Measurements from ENCODE around the gene HVCN1.

The HVCN1 gene

DNA sequence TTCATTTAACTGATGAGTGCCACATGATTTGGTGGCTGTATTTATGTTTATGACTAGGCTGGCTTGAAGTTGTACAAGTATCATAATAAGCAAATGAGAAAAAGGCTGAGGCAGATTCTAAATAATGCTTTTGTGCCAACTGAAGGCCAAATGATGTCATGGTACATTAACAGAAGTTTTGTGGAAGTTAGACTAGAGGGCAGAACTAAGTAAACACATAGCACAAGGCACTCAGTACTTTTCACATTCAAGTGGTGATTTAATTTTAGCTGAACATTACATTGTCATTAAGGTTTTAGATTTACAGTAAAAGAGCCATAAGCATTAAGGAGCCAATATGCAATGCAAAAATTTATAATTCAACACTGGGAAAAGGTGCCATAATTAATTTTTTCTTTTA is 32.7 kb upstream of the HVCN1 start (continued):
- TF ChIP-seq, protein P1, sequence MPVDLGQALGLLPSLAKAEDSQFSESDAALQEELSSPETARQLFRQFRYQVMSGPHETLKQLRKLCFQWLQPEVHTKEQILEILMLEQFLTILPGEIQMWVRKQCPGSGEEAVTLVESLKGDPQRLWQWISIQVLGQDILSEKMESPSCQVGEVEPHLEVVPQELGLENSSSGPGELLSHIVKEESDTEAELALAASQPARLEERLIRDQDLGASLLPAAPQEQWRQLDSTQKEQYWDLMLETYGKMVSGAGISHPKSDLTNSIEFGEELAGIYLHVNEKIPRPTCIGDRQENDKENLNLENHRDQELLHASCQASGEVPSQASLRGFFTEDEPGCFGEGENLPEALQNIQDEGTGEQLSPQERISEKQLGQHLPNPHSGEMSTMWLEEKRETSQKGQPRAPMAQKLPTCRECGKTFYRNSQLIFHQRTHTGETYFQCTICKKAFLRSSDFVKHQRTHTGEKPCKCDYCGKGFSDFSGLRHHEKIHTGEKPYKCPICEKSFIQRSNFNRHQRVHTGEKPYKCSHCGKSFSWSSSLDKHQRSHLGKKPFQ (tag by site-specific recombination; IDR thresholded peaks at IDR 0.05) = no peak
- TF ChIP-seq ZBTB1 (tag by site-specific recombination; IDR thresholded peaks at IDR 0.05) (0 out of 2 replicates have a peak, but pooled peaks have one; percentile 15), ZNF514 (tag by site-specific recombination; IDR thresholded peaks at IDR 0.05) (no peak), ZNF24 (tag by site-specific recombination; IDR thresholded peaks at IDR 0.05) (peak; percentile 57), ZNF433 (tag by site-specific recombination; IDR thresholded peaks at IDR 0.05; ENCODE audit: low read depth) (no peak)
- TF ChIP-seq, protein P2, sequence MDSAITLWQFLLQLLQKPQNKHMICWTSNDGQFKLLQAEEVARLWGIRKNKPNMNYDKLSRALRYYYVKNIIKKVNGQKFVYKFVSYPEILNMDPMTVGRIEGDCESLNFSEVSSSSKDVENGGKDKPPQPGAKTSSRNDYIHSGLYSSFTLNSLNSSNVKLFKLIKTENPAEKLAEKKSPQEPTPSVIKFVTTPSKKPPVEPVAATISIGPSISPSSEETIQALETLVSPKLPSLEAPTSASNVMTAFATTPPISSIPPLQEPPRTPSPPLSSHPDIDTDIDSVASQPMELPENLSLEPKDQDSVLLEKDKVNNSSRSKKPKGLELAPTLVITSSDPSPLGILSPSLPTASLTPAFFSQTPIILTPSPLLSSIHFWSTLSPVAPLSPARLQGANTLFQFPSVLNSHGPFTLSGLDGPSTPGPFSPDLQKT (IDR thresholded peaks at IDR 0.05; ENCODE audit: borderline replicate concordance, low read depth, low read length) = no peak

DNA sequence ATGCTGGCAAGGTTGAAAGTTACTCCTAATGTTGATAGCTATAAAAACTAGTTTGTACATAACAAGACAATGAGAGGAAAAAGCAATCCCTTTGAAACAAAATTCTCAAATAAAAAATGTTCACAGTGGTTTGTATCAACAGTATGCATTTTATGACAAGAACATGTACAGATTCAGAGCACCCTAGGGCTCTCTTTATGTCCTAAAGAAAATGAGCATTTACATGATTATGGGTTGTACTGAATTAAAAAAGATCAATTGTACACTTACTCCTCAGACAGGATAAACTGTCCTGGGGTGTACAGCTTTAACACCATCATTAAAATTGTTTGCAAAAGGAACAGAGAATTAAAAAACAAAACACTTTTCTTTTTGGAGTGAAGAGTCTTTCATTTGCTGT is 31.6 kb upstream of the HVCN1 start:
- no peak overlapping the region for H3K4me3 ChIP-seq (ENCODE audit: low read depth, low read length)
- no peak overlapping the region for H3K27ac ChIP-seq (ENCODE audit: extremely low read depth, low read depth, low read length)
- POLR2A ChIA-PET = no interaction called here
- no peak for TF ChIP-seq IKZF3 (tag by site-specific recombination; IDR thresholded peaks at IDR 0.05)
- no peak for TF ChIP-seq ZNF473 (tag by site-specific recombination; IDR thresholded peaks at IDR 0.05)
- TF ChIP-seq ZNF501 (tag by site-specific recombination; IDR thresholded peaks at IDR 0.05) = no peak
- TF ChIP-seq ZNF146 (tag by site-specific recombination; IDR thresholded peaks at IDR 0.05) = no peak
- no peak for TF ChIP-seq ZNF184 (tag by site-specific recombination; IDR thresholded peaks at IDR 0.05)
- TF ChIP-seq, protein P3, sequence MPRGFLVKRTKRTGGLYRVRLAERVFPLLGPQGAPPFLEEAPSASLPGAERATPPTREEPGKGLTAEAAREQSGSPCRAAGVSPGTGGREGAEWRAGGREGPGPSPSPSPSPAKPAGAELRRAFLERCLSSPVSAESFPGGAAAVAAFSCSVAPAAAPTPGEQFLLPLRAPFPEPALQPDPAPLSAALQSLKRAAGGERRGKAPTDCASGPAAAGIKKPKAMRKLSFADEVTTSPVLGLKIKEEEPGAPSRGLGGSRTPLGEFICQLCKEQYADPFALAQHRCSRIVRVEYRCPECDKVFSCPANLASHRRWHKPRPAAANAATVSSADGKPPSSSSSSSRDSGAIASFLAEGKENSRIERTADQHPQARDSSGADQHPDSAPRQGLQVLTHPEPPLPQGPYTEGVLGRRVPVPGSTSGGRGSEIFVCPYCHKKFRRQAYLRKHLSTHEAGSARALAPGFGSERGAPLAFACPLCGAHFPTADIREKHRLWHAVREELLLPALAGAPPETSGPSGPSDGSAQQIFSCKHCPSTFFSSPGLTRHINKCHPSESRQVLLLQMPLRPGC (tag by site-specific recombination; IDR thresholded peaks at IDR 0.05) = no peak
- TF ChIP-seq MZF1 (tag by site-specific recombination; IDR thresholded peaks at IDR 0.05; ENCODE audit: borderline replicate concordance) = no peak
- TF ChIP-seq OSR2 (tag by site-specific recombination; IDR thresholded peaks at IDR 0.05) = no peak
- TF ChIP-seq, protein P4, sequence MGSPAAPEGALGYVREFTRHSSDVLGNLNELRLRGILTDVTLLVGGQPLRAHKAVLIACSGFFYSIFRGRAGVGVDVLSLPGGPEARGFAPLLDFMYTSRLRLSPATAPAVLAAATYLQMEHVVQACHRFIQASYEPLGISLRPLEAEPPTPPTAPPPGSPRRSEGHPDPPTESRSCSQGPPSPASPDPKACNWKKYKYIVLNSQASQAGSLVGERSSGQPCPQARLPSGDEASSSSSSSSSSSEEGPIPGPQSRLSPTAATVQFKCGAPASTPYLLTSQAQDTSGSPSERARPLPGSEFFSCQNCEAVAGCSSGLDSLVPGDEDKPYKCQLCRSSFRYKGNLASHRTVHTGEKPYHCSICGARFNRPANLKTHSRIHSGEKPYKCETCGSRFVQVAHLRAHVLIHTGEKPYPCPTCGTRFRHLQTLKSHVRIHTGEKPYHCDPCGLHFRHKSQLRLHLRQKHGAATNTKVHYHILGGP (tag by site-specific recombination; IDR thresholded peaks at IDR 0.05) = no peak
- no peak for TF ChIP-seq ZNF266 (tag by site-specific recombination; IDR thresholded peaks at IDR 0.05; ENCODE audit: low read depth)
- peaks cover 54 to 83% of the 10 kb centered on the region in 2 experiments for H3K36me3 ChIP-seq (ENCODE audit: control insufficient read depth in 2 of 2, insufficient read depth in 1 of 2, low read length in 2 of 2)
- peaks cover 3% of the 10 kb centered on the region; the same call in 1 of the 2 replicates for H3K4me1 ChIP-seq (ENCODE audit: control insufficient read depth, insufficient read depth, low read length)
- CTCF ChIA-PET = interaction anchor here (0.7 to 1.1 kb wide), 2 partner anchors 11 to 889 kb away, joined by 3 to 5 read pairs; no protein-coding TSS in a partner anchor
- no peaks in the 10 kb centered on the region for H3K9me3 ChIP-seq (ENCODE audit: control insufficient read depth, insufficient read depth, low read depth, low read length)

DNA sequence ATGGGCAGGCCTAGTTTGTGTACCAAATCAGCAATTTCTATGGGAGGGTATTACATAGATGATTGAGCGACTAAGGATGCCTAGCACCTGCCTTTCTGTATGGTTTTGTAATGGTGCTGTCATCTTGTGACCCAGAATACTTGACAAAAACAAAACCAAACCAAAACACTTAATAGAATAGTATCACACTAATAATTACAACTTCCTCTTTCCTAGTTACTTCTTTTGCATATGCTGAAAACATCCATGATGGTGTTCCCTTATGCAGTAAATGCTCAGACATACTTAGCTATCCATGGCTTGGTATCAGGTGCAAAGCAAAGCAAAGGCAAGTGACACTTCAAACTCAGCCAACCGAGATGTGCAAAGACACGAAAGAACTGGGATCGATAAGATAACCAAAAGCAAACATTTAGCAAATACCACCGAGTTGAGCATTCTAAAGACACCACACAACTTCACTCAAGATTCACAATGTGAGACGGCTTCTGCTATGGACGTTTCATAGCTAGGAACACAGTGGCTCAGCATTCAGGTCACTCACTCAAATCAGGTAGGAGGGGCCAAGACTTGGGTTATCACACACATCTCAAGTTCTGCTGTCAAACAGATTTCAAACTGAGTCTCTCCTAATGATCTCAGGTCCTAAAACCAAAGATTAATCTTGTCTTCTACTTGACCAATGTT is 29.4 kb upstream of the HVCN1 start:
- Histone ChIP-seq H3K9me3 (ENCODE audit: control insufficient read depth, insufficient read depth, low read depth, low read length) (no peaks in the 10 kb centered on the region), H3K27ac (ENCODE audit: extremely low read depth, low read depth, low read length) (no peak overlapping the region), H3K4me1 (ENCODE audit: control insufficient read depth, insufficient read depth, low read length) (peaks cover 3% of the 10 kb centered on the region; the same call in 1 of the 2 replicates), H3K36me3 (ENCODE audit: control insufficient read depth in 2 of 2, insufficient read depth in 1 of 2, low read length in 2 of 2) (peaks cover 36 to 61% of the 10 kb centered on the region in 2 experiments), H3K4me3 (ENCODE audit: low read depth, low read length) (no peak overlapping the region)
- ChIA-PET CTCF (interaction anchor here (0.5 to 0.6 kb wide), 2 partner anchors 21 to 112 kb away, joined by 3 to 7 read pairs; no protein-coding TSS in a partner anchor), POLR2A (no interaction called here)
- no peak for TF ChIP-seq ZSCAN16 (tag by site-specific recombination; IDR thresholded peaks at IDR 0.05)
- no peak for TF ChIP-seq ZNF624 (tag by site-specific recombination; IDR thresholded peaks at IDR 0.05)
- no peak for TF ChIP-seq ZFP37 (tag by site-specific recombination; IDR thresholded peaks at IDR 0.05)
- TF ChIP-seq, protein P5, sequence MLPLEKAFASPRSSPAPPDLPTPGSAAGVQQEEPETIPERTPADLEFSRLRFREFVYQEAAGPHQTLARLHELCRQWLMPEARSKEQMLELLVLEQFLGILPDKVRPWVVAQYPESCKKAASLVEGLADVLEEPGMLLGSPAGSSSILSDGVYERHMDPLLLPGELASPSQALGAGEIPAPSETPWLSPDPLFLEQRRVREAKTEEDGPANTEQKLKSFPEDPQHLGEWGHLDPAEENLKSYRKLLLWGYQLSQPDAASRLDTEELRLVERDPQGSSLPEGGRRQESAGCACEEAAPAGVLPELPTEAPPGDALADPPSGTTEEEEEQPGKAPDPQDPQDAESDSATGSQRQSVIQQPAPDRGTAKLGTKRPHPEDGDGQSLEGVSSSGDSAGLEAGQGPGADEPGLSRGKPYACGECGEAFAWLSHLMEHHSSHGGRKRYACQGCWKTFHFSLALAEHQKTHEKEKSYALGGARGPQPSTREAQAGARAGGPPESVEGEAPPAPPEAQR (tag by site-specific recombination; IDR thresholded peaks at IDR 0.05) = no peak
- TF ChIP-seq ZNF76 (tag by site-specific recombination; IDR thresholded peaks at IDR 0.05; ENCODE audit: borderline replicate concordance, low read depth) = no peak
- TF ChIP-seq ZNF10 (tag by site-specific recombination; IDR thresholded peaks at IDR 0.05) = no peak
- TF ChIP-seq ZNF561 (tag by site-specific recombination; IDR thresholded peaks at IDR 0.05; ENCODE audit: borderline replicate concordance) = no peak
- no peak for TF ChIP-seq YY2 (tag by site-specific recombination; IDR thresholded peaks at IDR 0.05)
- no peak for TF ChIP-seq ZNF19 (tag by site-specific recombination; IDR thresholded peaks at IDR 0.05; ENCODE audit: low read depth)
- no peak for TF ChIP-seq ZNF514 (tag by site-specific recombination; IDR thresholded peaks at IDR 0.05)
- no peak for TF ChIP-seq ZNF623 (tag by site-specific recombination; IDR thresholded peaks at IDR 0.05)
- TF ChIP-seq ZNF548 (tag by site-specific recombination; IDR thresholded peaks at IDR 0.05) = no peak
- no peak for TF ChIP-seq TRIM28 (IDR thresholded peaks at IDR 0.05; ENCODE audit: borderline replicate concordance, low read length)
